HG03460 (cell line): ENCODE measurements around the gene RAPGEF5.

Source experiments
- ATAC-seq: cut with Tn5 transposase; IDR thresholded peaks from one replicate; pipeline ENCODE4 v1.9.1; 2021; ENCODE audit not compliant: unreplicated experiment

Gene RAPGEF5

GRCh38 chr7:22269963-22270362 is 87.0 kb downstream of the RAPGEF5 start:
- no peak for ATAC-seq

GRCh38 chr7:22268884-22269421 is 88.0 kb downstream of the RAPGEF5 start:
- ATAC-seq, result no peak

GRCh38 chr7:22267930-22268615 is 88.9 kb downstream of the RAPGEF5 start:
- ATAC-seq, result no peak

GRCh38 chr7:22262538-22262937 is 94.4 kb downstream of the RAPGEF5 start:
- ATAC-seq, result no peak

GRCh38 chr7:22256541-22257096 is 100.3 kb downstream of the RAPGEF5 start:
- no peak for ATAC-seq

- ATAC-seq, result no peak
Measured at GRCh38 chr7:22255834-22256233, 101.1 kb downstream of the RAPGEF5 start.

- ATAC-seq, result no peak
Measured at GRCh38 chr7:22255342-22255741, 101.6 kb downstream of the RAPGEF5 start.

GRCh38 chr7:22252936-22253536 is 103.9 kb downstream of the RAPGEF5 start:
- no peak for ATAC-seq

GRCh38 chr7:22252016-22252415 is 104.9 kb downstream of the RAPGEF5 start:
- ATAC-seq, result no peak

- no peak for ATAC-seq
Measured at GRCh38 chr7:22251281-22251680, 105.7 kb downstream of the RAPGEF5 start.

- no peak for ATAC-seq
Measured at GRCh38 chr7:22250390-22250789, 106.6 kb downstream of the RAPGEF5 start.

GRCh38 chr7:22248111-22248809 is 108.7 kb downstream of the RAPGEF5 start:
- no peak for ATAC-seq

GRCh38 chr7:22241805-22242390 is 115.1 kb downstream of the RAPGEF5 start:
- no peak for ATAC-seq

- no peak for ATAC-seq
Measured at GRCh38 chr7:22240904-22241571, 115.9 kb downstream of the RAPGEF5 start.

GRCh38 chr7:22238354-22239311 is 118.3 kb downstream of the RAPGEF5 start:
- ATAC-seq, result no peak

- ATAC-seq, result no peak
Measured at GRCh38 chr7:22235134-22235533, 121.8 kb downstream of the RAPGEF5 start.

- ATAC-seq, result no peak
Measured at GRCh38 chr7:22234227-22234626, 122.7 kb downstream of the RAPGEF5 start.

- no peak for ATAC-seq
Measured at GRCh38 chr7:22231806-22232205, 125.1 kb downstream of the RAPGEF5 start.

GRCh38 chr7:22231141-22231540 is 125.8 kb downstream of the RAPGEF5 start:
- no peak for ATAC-seq

GRCh38 chr7:22230238-22230637 is 126.7 kb downstream of the RAPGEF5 start:
- no peak for ATAC-seq
